HG03135 (cell line): ENCODE data around the gene NIBAN1.
A peak's percentile ranks its signal among the peaks of the same experiment; 100 is the strongest.
"Not testable (repeated sequence)": the region's sequence is repeated elsewhere in the genome, so short reads cannot be mapped to it uniquely, and the experiment has no call there.

ENCODE experiments used
- ATAC-seq: cut with Tn5 transposase; IDR thresholded peaks from one replicate; pipeline ENCODE4 v1.9.1; 2021; ENCODE audit warnings: mild to moderate bottlenecking, moderate library complexity; ENCODE audit not compliant: unreplicated experiment

The NIBAN1 gene

DNA sequence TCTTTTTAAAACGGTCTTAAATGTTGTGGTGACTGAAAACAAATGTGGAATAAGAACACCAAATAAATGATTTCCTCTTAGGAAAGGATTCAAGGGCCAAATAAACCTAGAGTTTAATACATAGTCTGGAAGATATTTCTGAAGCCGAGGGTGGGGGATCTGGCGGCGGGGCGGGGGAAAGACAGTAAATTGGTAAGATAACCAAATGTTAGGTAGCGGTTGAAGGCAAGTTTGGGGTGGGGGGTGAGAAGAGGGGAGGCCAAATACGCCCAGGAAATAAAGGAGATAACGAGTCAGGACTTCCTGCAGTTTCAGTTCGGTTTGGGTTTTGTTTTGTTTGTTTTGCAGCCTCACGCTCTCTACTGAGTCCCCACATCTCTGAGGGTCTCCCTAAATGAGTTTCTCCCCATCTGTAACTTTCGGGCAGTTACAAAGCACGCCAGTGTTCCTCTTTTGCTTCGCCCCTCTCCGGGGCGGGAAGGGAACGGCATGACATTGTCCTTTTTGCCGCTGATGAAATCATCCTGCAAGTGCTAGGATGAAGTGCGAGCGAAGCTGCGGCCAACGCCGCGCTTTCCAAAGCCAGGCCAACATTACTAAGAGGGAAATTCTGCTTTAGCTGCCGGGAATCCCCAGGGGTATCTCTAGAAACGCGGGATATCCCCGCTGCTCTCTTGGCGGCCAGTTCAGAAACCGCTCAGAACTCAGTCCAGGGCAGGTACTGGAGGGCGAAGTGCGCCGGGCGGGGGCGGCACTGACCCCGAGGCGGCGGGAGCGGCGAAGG, 844 bp downstream of the NIBAN1 start:
- ATAC-seq = peak; percentile 44

DNA sequence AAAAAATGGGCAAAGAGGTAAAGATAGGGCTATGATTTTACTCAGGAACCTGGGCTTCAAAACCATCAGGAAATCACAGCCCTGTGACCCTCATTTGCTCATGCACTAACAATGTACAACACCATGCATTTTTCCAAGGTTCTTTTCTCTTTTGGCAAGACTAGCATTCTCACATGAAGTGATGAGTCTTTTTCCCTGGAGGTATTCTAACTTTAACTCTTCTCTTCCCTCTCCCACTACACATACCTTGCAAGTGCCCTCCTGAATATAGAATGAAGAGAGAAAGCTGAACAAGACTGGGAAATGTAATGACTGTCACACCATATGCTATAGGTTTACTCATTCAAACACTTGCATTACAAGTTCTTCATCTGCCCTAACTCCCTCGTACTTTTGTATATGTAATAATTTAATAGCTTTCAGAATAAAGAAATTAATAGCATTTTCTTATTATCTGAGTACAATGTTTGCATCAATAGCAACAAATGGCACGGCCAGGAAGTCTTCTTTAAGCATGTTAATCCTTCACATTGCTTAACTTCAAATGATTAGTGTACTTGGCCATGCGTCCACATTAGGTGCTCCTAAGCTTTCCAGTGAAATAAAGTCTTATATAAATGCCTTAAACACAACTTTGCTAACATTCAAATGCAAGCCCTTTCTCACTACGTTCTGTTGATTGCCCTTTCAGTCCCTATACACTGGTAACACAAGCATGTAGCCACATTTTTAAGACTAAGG, 1.8 kb downstream of the NIBAN1 start:
- no peak for ATAC-seq

DNA sequence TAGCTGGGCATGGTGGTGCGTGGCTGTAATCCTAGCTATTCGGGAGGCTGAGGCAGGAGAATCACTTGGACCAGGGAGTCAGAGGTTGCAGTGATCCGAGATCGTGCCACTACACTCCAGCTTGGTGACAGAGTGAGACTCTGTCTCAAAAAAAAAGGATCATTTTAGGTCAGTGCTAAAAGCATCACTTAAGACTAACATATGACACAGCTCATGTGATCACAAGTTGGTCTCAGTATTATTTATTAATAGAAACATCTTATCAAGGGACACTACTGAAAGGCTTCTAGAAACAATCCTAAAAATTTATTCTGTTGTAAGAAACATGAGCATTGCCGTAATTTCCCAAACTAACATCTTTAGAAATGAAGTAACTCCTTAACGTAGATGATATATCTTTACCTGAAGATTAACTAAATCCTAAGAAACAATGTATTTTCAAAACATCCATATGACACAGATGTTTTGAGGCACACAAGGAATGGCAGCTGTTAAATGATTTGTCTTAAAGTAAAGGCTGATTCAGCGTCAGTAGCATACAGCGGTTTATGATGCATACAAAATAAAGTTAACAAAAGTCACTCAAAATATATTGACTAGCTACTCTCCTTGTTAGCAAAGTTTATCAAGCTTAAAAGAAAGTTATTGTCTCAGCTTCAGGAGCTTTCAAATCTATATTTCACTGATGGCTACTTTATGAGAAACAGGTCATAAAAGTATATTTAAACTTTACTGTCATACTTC, 2.6 kb downstream of the NIBAN1 start:
- no peak for ATAC-seq

DNA sequence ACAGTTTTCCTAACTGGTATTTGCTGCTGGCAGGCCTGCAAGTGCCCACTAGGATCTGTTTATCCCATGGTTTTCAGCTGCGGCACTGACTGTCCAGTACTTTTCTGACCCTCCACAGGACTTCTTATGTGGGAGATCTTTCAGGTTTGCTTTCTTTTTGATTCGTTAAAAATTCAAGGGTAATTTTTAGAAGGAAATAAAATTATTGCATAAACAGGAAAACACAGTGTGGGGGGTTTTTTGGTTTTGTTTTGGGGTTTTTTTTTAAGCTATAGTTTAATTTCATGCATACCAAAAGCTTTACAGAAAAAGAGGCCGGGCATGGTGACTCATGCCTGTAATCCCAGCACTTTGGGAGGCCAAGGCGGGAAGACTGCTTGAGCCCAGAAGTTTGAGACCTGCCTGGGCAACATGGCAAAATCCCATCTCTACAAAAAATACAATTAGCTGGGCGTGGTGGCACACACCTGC, 3.6 kb downstream of the NIBAN1 start:
- ATAC-seq = no peak

DNA sequence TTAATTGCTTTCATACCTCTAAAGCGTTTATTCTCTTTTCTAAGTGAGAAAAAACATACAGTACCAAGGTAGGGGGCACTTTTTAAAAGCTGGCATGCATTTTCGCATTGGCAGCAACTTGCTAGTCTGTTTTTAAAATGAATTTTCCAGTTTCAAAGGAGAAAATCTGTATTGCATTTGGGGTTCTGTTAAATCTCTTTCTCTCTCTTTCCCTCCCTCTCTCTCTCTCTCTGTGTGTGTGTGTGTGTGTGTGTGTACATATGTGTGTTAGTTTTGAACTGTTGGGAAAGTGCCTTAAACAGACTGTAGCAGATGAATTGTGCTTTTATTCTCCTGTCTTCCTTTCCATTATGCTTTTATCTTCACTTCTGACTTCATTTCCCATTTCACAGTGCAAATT, 7.3 kb downstream of the NIBAN1 start:
- ATAC-seq = no peak

DNA sequence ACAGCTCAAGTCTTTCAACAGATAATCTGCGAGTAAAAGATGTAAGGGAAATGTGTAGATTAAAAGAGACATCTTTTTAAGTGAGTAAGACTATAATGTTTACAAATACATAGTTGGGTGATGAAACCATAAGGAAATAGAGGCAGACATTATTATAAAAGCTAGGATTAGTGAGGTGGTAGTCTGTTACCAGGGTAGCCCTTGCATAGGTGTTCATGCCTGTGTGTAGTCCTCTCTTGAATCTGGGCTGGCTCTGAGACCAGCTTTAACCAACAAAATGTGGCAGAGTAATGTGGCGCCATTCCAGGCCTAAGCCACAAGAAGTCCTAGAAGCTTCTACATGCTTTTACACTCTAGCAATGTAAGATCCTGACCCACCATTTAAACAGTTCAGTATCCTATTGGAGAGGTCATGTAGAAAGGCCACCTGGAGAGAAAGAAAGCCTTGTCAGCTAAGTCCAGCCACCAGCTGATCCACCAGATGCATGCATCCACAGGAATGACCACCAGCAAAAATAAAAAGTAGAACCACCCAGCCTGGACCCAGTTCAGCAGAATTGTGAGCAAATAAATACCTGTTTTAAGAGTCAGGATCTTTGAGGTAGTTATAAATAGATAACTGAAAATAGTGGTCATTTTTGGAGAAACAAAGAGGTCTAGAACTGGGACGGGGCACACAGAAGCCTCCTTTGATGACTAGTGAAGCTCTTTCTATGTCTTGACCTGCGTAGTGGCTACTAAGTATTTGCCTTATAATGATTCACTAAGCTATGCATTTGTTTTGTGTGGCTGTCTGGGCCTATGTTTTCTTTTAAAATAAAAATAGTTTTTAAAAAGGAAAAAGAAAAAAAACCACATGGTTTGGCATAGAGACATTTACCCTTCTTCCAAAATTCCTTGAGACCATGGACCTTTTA, 8.1 kb downstream of the NIBAN1 start:
- no peak for ATAC-seq

DNA sequence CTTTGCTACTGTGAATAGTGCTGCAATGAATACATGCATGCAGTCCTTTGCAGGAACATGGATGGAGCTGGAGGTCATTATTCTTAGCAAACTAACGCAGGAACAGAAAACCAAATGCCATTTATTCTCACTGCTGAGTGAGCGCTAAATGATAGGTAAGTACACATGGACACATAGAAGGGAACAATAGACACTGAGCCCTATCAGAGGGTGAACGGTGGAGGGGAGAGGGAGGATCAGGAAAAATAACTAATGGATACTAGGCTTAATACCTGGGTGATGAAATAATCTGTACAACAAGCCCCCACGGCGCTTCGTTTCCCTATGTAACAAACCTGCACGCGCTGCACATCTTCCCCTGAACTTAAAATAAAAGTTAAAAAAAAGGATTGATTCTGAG, 8.9 kb downstream of the NIBAN1 start:
- ATAC-seq = no peak

DNA sequence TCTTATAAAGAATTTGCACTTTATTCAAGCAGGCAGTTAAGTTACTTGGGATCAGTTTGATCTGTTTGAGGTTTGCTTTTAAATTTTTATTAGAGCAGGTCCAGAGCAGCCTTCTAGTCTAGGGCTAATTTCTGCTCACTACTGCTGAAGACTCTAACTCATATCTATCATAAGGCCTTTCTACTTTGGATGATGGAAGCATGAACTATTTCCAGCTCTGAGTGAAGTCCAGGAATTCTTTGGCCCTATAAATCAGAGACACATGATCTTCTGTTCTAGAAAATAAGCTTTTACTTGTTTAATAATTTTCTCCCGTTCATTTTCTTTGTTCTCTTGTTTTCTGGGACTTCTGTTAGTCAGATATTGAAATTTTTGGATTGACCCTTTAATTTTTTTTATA, 14.7 kb downstream of the NIBAN1 start:
- no peak for ATAC-seq

DNA sequence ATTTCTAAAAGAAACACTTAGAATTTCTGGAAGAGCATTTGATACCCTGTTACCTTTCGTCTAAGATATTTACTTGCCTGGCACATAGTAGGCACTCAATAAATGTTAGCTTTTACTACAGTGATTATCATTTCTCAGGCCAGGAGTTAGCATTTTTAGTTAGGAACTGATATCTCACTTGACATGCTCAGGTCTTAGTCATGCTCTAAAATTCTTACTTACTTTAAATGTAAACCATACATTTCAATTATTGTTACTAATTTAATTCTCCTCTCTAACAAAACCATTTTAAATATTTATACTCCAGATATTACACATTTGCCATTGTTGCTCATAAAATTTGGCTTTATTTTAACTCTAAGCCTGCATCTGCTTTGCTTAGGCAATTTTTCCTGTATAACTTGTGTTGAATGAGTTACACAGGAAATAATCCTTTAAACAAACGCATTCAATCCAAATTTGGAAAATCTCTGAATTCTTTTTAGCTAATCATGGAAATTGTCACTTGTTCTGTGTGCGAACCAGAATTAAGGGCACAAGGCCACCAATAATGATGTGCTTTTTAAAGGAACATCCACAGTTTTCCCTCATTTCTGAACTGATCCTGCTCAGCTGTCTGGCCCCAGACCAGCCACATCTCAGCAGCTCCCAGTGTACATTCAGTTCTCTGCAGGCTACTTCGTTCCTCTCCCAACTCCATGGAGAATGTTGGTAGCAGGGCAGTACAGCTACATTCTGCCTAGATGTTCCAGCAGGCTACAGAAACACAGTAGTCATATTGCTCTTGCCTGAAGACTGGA, 15.6 kb downstream of the NIBAN1 start:
- ATAC-seq = no peak

DNA sequence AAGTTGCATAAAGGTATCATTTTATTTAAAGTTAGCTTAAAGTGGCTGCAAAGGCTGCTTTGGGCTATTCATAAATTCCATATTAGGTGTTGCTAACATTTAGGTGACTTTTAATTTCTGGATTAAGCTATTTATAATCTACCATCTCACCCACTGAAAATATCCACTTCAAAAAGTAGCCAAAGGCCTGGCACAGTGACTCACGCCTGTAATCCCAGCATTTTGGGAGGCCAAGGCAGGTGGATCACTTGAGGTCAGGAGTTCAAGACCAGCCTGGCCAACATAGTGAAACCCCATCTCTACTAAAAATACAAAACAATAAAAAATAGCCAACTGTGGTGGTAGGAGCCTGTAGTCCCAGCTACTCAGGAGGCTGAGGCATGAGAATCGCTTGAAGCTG, 16.4 kb downstream of the NIBAN1 start:
- ATAC-seq = not testable (repeated sequence)

DNA sequence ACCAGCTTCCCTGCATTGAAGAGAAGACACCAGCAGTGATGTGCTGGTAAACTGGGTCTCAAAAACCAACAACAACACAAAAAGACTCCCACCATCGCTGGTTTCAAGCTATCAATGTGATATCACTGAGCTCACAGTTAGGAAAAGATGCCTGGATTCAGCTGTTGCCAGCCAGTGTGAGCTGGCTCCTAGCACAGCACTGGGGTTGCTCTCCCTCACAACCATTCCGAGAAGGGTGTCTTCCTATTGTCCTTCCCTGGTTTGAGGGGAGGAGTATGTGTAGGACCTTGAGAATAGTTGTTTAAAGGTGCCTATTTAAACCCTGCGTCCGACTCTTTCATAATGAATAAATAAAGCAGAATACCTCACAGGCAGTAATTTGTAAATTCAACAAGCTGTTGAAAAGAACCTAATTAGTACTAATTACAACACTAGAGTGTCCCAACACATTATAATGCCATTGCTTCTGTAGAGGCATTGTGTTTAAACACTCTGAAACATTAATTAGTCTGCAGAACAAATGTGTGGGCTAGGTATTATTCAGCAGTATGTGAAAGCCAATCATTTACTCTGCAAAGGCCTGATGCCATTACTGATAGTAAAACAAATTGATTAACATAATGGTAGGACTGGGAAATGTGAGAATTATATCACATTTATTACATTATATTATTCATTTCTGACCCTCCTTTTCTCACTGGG, 17.2 kb downstream of the NIBAN1 start:
- no peak for ATAC-seq

DNA sequence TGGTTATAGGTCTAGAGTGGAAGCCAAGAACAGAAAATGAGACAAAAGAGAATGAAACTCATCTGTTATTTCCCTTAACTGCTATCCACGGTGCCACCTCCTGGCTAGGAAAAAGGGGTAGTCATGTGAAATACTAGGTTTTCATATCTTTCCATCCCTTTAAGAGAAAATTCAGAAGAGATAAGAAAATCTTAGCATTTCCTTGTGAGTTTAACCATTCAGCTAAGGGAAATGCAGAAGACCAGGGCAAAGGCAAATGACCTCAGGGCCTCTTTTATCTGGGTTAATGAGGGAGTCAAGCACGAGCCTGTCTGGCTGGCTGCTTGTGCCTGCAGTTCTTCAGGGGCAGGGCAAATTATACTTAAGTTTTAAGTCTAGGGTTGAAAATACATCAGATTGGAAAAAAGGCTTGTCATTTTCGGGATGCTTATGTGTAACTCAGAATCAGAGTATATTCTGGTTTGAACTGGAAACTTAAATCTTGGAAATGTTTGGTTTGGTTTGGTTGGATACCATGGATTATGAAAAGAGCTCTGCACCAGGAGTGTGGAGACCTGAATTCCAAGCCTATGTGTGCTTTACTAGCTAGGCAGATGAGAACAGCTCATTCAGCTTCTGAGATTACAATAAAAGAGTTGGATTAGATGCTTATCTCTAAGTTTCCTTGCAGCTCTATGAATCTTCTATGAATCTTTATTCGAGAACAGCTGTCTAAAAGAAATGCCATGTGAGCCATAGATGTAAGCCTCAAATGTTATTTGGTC, 19.9 kb downstream of the NIBAN1 start:
- no peak for ATAC-seq

DNA sequence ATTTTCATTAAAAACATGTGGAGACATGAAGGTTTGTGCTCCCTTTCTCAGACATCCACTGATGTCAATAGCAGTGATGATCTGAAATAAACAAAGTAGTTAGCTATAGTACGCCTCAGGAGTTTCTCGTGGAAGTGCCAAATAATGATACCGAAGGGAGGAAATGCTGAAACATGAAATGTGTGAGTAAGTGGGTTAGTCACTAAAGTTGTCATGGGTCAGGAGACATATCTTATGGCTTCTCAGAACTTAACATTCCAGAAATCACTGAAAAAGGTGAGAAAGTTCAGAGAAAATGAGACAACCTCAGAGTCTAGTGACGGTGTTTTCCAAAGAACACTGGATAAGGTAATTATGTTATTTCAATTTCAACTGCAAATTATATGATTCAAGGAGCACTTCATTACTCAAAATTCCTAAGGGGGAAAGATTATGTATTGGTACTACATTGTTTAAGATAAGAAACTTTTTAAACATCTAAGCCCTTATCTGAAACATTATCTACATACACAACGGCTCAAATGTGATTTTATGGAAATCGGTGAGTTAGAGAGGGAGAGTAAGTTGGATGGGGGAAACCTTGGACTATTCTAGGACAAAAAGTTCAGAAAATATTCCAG, 20.6 kb downstream of the NIBAN1 start:
- ATAC-seq = no peak

DNA sequence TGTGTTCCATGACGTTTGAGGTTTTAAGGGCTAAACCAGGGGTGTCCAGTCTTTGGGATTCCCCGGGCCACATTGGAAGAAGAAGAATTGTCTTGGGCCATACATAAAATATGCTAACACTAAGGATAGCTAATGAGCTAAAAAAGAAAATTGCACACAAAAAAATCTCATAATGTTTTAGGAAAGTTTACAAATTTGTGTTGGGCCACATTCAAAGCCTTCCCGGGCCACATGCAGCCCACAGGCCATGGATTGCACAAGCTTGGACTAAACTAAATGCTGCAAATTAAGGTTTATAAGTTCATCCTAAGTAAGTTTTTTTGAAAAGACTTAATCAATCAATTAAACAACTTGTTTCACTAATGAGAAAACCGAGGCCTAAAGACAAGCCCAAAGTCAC, 21.9 kb downstream of the NIBAN1 start:
- no peak for ATAC-seq

DNA sequence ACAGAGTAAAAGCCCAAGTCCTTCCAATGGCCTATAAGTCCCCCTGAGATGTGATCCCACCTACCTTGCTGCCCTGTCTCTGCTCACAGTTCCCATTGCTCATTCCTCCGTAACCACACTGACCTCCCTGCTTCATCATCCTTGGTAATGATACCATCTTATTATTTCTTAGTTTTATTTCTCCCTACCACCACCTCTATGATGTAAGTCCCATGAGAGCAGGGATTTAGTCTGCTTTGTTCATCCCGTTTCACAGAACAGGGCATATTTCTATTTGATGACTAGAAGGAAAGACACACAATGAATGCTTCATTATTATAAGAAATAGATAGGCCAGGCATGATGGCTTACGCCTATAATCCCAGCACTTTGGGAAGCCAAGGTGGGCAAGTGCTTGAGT, 22.5 kb downstream of the NIBAN1 start:
- ATAC-seq = no peak

DNA sequence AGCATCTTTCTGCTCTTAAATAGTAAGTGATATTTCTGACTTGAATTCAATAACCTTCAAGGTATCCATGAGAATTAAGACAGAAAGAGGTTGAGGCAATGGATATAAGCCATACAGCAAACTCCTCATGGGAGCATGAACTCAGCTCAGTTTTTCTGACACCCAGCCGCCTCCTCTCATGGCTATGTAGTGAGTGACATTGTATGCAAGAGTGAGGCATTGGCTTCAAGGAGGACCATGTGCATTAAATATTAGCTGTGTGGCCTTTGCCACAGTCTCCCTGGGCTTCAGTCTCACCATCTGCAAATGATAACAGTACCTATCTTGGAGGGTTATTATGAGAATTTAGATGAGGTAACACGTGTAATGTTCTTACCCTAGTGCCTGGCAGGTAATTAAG, 23.4 kb downstream of the NIBAN1 start:
- no peak for ATAC-seq

DNA sequence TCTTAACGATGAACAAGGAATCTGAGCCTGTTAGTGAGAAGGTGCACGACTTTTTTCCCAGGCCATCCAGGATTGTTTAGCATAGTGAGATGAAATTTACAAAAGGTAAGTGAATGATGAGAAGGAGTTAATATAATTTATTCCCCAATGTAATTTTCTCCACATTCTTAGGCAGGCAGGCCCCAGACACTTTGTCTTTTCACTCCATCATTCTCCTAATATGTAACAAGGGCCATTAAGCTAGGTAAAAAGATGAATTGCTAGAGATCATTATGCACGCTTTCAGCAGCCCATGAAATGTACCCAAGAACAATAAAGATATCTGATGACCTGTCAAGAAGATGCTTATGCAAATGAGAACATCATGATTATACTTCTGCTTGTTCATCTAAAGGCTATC, 24.1 kb downstream of the NIBAN1 start:
- ATAC-seq = no peak
